A673 (cell line): ENCODE data around the gene LRRC47. TPM values are rescaled to one million over a fixed set of nuclear protein-coding genes. Genes with fewer than 3 reads are reported as not detected.

Experiments
- BruUV-seq: library from RNA; stranded (reverse); fragments of 400-500 nt; replicated peaks from 2 replicates; lab custom pipeline; 2021; lab: Mats Ljungman, UMichigan
- CTCF ChIA-PET: fragments of 300-600 bp; sonication (Branson Sonifier 250); formaldehyde crosslinking; loops from one replicate; lab custom pipeline; 2022; ENCODE audit warnings: antibody characterized with exemption; lab: Charles Lee
- POLR2A ChIA-PET: fragments of 300-600 bp; sonication (Branson Sonifier 250); formaldehyde crosslinking; loops from one replicate; lab custom pipeline; 2022; ENCODE audit warnings: antibody characterized with exemption; ENCODE audit not compliant: low non-redundant PET; lab: Charles Lee
- DNase-seq: peaks from one replicate; pipeline ENCODE4 v3.0.0-alpha.2; 2015; ENCODE audit warnings: low spot score
- H3K27ac ChIP-seq: fragments of 200-600 bp; sonication (generic); 2 replicates; pipeline ENCODE4 v1.5.1; 2016; ENCODE audit warnings: mixed run types, low read depth, mild to moderate bottlenecking, mixed read lengths, antibody characterized with exemption, low read length; ENCODE audit not compliant: poor library complexity, severe bottlenecking
- H3K27me3 ChIP-seq: fragments of 200-600 bp; sonication (generic); replicated peaks from 2 replicates; pipeline ENCODE4 v1.6.1; 2017; ENCODE audit warnings: mixed run types, low read depth, mild to moderate bottlenecking, mixed read lengths, antibody characterized with exemption, low read length; ENCODE audit not compliant: insufficient read depth, poor library complexity
- H3K36me3 ChIP-seq: fragments of 200-600 bp; sonication (generic); 2 replicates; pipeline ENCODE4 v1.6.1; 2016; ENCODE audit warnings: mixed run types, mild to moderate bottlenecking, mixed read lengths, antibody characterized with exemption, low read length; ENCODE audit not compliant: insufficient read depth, poor library complexity, severe bottlenecking
- H3K4me1 ChIP-seq: fragments of 200-600 bp; sonication (generic); 2 replicates; pipeline ENCODE4 v1.6.1; 2017; ENCODE audit warnings: mixed run types, mild to moderate bottlenecking, mixed read lengths, antibody characterized with exemption, low read length; ENCODE audit not compliant: insufficient read depth, poor library complexity, severe bottlenecking
- H3K4me3 ChIP-seq: fragments of 200-600 bp; sonication (generic); 2 replicates; pipeline ENCODE4 v1.5.1; 2016; ENCODE audit warnings: low read depth, mixed run types, mild to moderate bottlenecking, mixed read lengths, low read length; ENCODE audit not compliant: poor library complexity, severe bottlenecking
- H3K9me3 ChIP-seq: fragments of 200-600 bp; sonication (generic); 2 replicates; pipeline ENCODE4 v1.6.1; 2016; ENCODE audit warnings: mixed run types, low read depth, mild to moderate bottlenecking, mixed read lengths, antibody characterized with exemption, low read length; ENCODE audit not compliant: poor library complexity, severe bottlenecking
- EZH2 ChIP-seq: fragments of 200-600 bp; sonication (generic); IDR thresholded peaks from 2 replicates; pipeline ENCODE4 v1.6.1; 2017; ENCODE audit warnings: borderline replicate concordance, low read depth, mild to moderate bottlenecking, mixed read lengths, antibody characterized with exemption, low read length; ENCODE audit not compliant: poor library complexity, severe bottlenecking
- intact Hi-C: fragments of 100-400 bp; cut with micrococcal nuclease; formaldehyde crosslinking; loops from one replicate; pipeline ENCODE4 v1.10.0; 2022; ENCODE audit not compliant: unreplicated experiment
- total RNA-seq: library from RNA; stranded (reverse); gene quantifications from 2 replicates; pipeline ENCODE4 v1.2.3, GENCODE V29; 2021
- TF ChIP-seq, protein P1 (sequence below): fragments of 300-800, 200-600 bp; sonication (generic); conservative IDR thresholded peaks from 2 replicates; pipeline ENCODE4 v1.5.1; 2017; ENCODE audit warnings: low read depth, mild to moderate bottlenecking, antibody characterized with exemption, low read length, moderate library complexity, mixed read lengths

LRRC47 gene
- total RNA-seq, 1 experiment from 2014 or later: 86.7 TPM

DNA sequence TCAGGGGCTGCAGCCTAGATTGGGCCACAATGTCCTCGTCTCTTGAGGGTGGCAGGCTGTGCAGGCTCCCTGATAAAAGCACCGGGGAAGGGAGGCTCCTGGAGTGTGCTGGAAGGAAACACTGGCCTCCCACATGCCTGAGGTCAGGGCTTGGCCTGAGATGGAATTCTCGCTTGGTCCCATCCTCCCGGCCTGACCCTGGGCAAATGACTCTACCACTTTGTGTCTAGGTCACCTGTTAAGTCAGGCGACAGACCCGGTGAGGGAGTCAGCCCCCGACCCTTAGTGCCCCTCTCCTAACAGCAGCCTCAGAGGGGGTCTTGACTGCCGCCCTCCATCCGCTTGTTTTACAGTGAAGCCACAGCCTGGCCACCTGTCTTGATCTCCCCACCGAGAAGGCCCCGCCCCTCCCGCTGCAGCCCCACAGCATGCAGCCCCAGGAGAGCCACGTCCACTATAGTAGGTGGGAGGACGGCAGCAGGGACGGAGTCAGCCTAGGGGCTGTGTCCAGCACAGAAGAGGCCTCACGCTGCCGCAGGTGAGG lies 21.3 kb downstream of the LRRC47 start:
- Histone ChIP-seq H3K9me3 (no peaks in the 10 kb centered on the region), H3K27me3 (no peaks in the 10 kb centered on the region), H3K4me3 (no peak overlapping the region), H3K27ac (no peak overlapping the region), H3K36me3 (peaks cover 15% of the 10 kb centered on the region), H3K4me1 (peaks cover 9% of the 10 kb centered on the region)
- TF ChIP-seq, protein P1, sequence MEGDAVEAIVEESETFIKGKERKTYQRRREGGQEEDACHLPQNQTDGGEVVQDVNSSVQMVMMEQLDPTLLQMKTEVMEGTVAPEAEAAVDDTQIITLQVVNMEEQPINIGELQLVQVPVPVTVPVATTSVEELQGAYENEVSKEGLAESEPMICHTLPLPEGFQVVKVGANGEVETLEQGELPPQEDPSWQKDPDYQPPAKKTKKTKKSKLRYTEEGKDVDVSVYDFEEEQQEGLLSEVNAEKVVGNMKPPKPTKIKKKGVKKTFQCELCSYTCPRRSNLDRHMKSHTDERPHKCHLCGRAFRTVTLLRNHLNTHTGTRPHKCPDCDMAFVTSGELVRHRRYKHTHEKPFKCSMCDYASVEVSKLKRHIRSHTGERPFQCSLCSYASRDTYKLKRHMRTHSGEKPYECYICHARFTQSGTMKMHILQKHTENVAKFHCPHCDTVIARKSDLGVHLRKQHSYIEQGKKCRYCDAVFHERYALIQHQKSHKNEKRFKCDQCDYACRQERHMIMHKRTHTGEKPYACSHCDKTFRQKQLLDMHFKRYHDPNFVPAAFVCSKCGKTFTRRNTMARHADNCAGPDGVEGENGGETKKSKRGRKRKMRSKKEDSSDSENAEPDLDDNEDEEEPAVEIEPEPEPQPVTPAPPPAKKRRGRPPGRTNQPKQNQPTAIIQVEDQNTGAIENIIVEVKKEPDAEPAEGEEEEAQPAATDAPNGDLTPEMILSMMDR: no peak
- no peak for TF ChIP-seq EZH2
- intact Hi-C loops: no loop called here
- no peak for DNase-seq
- no TSS peak for BruUV-seq
- POLR2A ChIA-PET: no interaction called here
- CTCF ChIA-PET: interaction anchor here (0.6 kb wide), 1 partner anchor 8 kb away, joined by 10 read pairs; no protein-coding TSS in a partner anchor

DNA sequence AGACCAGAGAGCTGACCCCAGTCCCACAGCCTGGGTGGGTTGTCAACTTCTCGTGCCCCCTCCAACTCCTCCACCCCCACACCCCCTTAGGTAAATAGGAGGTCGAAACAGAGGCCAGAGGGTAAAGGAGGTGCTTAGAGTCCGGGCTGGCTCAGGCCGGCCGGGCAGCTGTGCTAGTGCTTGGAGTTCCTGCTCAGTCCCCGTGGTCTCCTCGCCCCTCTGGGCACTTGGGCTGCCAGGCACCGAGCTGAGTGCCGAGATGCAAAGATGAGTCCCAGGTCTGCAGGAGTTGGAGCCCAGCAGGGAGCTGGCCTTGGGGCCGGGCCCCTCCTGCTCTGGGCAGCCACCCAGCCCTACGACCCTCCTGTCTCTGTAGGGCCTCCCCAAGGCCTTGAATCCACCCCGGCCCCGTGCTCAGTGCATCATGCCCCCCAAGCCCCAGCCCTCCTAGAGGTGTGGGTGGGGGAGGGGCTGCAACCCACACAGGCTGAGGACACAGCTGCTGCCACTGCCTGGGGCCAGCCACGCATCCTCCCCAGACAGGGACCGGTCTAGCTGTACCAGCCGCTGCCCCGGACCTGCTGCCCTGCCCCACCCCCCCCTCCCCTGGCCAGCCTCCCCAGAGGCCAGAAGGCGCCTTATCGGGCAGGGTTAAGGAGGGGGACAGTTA lies 21.9 kb downstream of the LRRC47 start:
- no peaks in the 10 kb centered on the region for H3K27me3 ChIP-seq
- H3K36me3 ChIP-seq: peaks cover 9% of the 10 kb centered on the region
- no peak for TF ChIP-seq EZH2
- intact Hi-C loops: no loop called here
- DNase-seq: no peak
- H3K9me3 ChIP-seq: no peaks in the 10 kb centered on the region
- ChIA-PET CTCF (interaction anchor here (0.6 kb wide), 1 partner anchor 9 kb away, joined by 10 read pairs; no protein-coding TSS in a partner anchor), POLR2A (no interaction called here)
- H3K4me3 ChIP-seq: no peak overlapping the region
- peaks cover 9% of the 10 kb centered on the region for H3K4me1 ChIP-seq
- no peak overlapping the region for H3K27ac ChIP-seq
- BruUV-seq: no TSS peak

DNA sequence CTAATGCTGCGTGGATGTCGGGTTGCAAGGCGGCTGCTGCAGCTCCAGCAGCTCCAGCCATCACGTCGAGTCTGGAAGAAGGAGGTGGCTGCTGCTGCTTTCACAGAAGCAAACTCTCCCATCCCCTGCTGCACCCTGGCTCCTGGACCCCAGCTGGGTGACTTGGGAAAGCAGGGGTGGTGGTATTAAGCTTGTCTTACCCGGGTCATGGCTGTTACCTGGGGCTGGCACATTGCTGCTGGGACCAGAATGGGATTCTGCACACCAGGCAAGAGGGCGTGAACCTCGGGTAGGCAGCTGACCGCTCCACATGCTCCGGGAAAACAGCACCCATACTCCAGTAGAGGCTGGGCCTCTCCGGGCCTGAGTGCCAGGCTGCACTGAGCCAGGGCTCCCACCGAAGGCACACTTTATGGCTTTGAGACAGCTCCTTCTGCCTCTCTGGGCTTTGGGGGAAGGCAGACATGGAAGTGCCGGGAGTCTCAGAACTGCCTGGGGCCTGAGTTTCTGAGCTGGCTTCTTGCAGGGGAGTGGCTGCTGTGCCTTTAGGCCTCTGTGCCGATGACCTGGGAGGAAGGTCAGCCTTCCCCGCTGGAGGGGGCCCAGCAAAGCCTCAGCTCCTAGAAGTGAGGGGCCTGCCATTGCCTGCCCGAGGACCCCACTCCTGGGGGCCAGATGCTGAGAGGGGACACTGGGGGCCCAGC lies 22.6 kb downstream of the LRRC47 start:
- POLR2A ChIA-PET: no interaction called here
- intact Hi-C loops: no loop called here
- H3K27ac ChIP-seq: no peak overlapping the region

More for the DNA sequence above, 22.6 kb downstream of the LRRC47 start:
- no TSS peak for BruUV-seq
- CTCF ChIA-PET: no interaction called here
- TF ChIP-seq, protein P1: no peak
- Histone ChIP-seq H3K27me3 (no peaks in the 10 kb centered on the region), H3K9me3 (no peaks in the 10 kb centered on the region), H3K4me1 (peaks cover 9% of the 10 kb centered on the region), H3K36me3 (peaks cover 2% of the 10 kb centered on the region), H3K4me3 (no peak overlapping the region)
- no peak for DNase-seq
